SK-N-SH (cell line): ENCODE results near the gene GPT2.
"Not testable (repeated sequence)": the region's sequence is repeated elsewhere in the genome, so short reads cannot be mapped to it uniquely, and the experiment has no call there.

ENCODE experiments used
- CTCF ChIP-seq: fragments of 200-600 bp; sonication (generic); IDR thresholded peaks from 2 replicates; pipeline ENCODE4 v1.6.1; 2017; ENCODE audit warnings: antibody characterized with exemption, mild to moderate bottlenecking, moderate library complexity
- PBX3 ChIP-seq: IDR thresholded peaks from 2 replicates; pipeline ENCODE4; 2012

DNA sequence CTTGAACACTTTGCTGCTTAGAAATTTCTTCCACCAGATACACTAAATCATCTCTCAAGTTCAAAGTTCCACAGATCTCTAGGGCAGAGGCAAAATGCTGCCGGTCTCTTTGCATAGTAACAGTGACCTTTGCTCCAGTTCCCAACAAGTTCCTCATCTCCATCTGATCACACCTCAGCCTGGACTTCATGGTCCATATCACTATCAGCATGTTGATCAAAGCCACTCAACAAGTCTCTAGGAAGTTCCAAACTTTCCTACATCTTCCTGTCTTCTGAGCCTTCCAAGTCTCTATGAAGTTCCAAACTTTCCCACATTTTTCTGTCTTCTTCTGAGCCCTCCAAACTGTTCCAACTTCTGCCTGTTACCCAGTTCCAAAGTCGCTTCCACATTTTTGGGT is 15.3 kb upstream of the GPT2 start:
- not testable (repeated sequence) for TF ChIP-seq CTCF, PBX3
